Measurements from ENCODE around the gene PRRC2A.

PRRC2A gene

DNA sequence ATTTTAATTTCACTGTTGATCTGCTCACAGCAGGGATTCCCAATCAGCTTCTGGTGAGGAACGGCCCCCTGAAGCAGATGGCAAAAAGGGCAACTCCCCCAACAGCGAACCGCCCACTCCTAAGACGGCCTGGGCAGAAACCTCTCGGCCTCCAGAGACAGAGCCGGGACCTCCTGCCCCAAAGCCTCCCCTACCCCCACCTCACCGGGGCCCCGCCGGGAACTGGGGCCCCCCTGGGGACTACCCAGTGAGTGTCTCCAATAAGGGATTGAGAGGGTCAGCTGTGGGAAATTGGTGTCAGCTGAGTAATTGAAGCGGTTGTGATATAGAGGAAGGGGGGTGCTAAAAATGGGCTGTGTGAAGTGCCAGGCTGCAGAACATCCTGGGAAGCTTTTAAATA lies 6.4 kb downstream of the PRRC2A start:
- DNase-seq, result no peak

- no peak for DNase-seq
Observed at GRCh38 chr6:31627690-31628287, 7.3 kb downstream of the PRRC2A start.

DNA sequence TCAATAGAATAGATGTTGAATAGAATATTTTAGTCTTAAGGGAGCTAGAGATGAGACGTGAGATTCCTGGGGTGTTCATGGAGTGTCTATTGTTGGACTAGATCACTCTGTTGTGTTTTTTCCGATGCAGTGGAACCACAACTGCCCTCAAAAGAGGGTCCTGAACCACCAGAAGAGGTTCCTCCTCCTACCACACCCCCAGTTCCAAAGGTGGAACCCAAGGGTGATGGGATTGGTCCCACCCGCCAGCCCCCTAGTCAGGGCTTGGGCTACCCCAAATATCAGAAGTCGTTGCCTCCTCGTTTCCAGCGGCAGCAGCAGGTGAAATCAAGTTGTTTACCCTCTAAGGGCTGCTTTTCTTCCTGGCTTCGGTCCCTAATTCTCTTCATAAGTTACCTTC lies 8.5 kb downstream of the PRRC2A start:
- no peak for DNase-seq

- DNase-seq, result no peak
Observed at GRCh38 chr6:31630177-31630934, 9.8 kb downstream of the PRRC2A start.

- no peak for DNase-seq
Observed at GRCh38 chr6:31631209-31631608, 10.7 kb downstream of the PRRC2A start.

GRCh38 chr6:31631681-31632278 lies 11.3 kb downstream of the PRRC2A start:
- no peak for DNase-seq

DNA sequence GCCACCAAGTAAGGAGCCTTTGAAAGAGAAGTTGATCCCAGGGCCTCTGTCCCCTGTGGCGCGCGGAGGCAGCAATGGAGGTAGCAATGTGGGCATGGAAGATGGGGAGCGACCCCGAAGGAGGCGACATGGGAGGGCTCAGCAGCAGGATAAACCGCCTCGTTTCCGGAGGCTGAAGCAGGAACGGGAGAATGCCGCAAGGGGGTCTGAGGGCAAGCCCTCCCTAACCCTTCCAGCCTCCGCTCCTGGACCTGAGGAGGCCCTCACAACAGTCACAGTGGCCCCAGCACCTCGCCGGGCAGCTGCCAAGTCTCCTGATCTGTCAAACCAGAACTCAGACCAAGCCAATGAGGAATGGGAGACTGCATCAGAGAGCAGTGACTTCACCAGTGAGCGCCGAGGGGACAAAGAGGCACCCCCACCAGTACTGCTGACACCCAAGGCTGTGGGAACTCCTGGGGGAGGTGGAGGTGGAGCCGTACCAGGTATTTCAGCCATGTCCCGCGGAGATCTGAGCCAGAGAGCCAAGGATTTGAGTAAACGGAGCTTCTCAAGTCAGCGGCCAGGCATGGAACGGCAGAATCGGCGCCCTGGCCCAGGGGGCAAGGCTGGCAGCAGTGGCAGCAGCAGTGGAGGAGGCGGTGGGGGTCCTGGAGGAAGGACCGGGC lies 11.9 kb downstream of the PRRC2A start:
- no peak for DNase-seq

GRCh38 chr6:31633447-31633846 lies 12.9 kb downstream of the PRRC2A start:
- no peak for DNase-seq

DNA sequence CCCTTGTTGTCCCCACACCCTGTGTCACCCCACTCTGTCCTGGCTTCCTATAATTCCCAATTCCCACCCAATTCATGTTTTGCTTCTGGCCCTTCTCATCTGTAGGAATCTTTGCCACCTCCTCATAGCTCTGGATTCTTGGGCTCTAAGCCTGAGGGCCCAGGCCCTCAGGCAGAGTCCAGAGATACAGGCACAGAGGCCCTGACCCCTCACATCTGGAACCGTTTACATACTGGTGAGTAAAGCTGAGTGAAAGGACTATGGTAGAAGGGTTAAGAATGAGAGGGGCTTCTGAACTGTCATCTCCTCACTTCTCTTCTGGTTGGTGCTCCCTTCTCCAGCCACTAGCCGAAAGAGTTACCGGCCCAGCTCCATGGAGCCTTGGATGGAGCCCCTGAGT lies 13.6 kb downstream of the PRRC2A start:
- no peak for DNase-seq

DNA sequence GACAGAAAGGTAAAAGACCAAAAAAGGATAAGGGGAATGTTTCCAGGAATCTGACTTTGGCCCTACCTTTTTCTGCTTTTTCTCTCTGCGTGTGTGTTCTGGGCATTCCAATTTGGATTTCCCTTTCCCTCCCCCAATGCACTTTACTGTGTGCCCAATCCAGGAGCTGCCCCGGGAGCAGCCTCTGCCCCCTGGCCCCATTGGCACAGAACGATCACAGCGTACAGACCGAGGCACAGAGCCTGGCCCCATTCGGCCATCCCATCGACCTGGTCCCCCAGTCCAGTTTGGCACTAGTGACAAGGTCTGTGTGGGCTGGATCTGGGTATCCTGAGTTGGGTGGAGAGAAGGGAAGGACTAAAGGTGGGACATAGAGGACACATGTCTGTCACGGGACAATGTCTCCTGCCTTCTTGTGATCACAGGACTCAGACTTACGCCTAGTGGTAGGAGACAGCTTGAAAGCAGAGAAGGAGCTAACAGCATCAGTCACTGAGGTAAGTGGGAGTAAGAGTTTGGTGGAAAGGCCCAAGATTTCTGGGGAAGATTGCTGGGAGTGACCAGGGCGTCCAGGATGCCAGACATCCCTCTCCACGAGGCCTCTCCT lies 14.6 kb downstream of the PRRC2A start:
- DNase-seq, result no peak

DNA sequence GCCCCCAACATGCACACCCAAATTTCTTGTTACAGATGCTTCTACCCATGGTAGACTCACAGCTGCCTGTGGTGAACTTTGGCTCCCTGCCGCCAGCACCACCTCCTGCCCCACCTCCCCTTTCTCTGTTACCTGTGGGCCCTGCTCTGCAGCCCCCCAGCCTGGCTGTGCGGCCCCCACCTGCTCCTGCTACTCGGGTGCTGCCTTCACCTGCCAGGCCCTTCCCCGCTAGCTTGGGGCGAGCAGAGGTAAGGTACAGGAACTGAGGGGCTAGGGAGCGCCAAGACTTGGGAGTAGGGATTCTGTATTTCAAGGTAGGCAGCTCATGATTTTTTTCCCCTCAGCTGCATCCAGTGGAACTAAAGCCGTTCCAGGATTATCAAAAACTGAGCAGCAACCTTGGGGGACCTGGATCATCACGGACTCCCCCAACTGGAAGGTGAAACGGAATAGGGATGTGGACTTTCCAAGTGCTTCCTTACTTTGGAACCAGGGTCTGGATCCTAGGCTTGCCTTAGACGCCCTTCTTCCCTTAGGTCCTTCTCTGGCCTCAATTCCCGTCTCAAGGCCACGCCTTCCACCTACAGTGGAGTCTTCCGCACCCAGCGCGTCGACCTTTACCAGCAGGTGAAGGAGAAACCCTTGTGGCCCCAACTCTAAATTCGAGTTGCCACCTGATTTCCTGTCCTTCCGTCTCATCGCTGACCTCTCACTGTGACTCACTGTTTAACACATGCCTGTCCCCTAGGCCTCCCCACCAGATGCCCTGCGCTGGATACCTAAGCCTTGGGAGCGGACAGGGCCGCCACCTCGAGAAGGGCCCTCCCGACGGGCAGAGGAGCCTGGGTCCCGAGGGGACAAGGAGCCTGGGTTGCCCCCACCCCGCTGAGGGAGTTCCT lies 16.4 kb downstream of the PRRC2A start:
- no peak for DNase-seq

- DNase-seq, result no peak
Observed at GRCh38 chr6:31639043-31639442, 18.5 kb downstream of the PRRC2A start.

GRCh38 chr6:31639449-31639861 lies 18.9 kb downstream of the PRRC2A start:
- no peak for DNase-seq

DNA sequence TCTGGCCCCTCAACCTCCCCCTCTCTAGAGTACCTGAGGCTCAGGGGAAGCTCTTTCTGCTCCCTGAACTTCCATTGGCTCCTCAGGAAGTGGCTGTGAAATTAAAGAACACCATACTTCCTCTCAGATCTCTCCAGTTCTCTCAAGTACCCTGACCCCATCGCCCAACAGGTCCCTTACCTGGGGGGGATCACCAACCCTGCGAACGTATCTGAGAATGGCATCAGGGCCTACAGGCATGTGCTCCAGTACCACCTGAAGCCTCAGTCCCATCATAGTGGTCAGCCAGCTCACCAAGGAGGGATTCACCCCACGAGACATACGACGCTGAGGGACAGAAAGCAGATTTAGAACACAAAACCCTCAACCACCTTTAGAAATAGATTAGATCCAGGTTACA lies 20.1 kb downstream of the PRRC2A start:
- DNase-seq, result no peak

- DNase-seq, result no peak
Observed at GRCh38 chr6:31641370-31641769, 20.9 kb downstream of the PRRC2A start.

GRCh38 chr6:31642798-31643570 lies 22.5 kb downstream of the PRRC2A start:
- no peak for DNase-seq

- DNase-seq, result no peak
Observed at GRCh38 chr6:31643818-31644454, 23.4 kb downstream of the PRRC2A start.

DNA sequence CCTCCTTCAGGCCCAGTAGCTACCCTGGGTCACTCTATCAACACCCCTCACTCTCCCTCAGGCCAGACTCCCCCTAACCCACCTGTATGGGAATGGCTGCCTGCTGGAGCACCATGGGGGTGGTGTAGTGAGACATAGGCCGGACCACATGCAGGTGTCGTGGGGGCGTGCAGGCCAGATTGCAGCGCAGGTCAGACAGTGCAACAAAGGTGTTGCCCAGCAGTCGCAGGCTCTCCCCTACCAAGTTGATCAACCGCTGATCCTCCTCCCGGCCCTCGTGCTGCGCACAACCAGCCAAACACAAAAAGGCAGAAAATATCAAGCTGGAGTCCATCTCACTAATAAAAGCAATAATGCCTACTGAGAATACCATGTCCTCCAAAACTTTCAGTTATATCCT lies 24.8 kb downstream of the PRRC2A start:
- DNase-seq, result no peak

GRCh38 chr6:31651602-31652191 lies 31.2 kb downstream of the PRRC2A start:
- DNase-seq, result peak in 1 of 5 donors; percentile 78
